Cortex of kidney (tissue), 1 donor: ENCODE measurements around the gene CACNA2D3.
"Not testable (repeated sequence)": the region's sequence is repeated elsewhere in the genome, so short reads cannot be mapped to it uniquely, and the experiment has no call there.

ENCODE experiments used
- DNase-seq: peaks from one replicate; lab custom pipeline; 2025; lab: John Stamatoyannopoulos, UW

CACNA2D3 gene

DNA sequence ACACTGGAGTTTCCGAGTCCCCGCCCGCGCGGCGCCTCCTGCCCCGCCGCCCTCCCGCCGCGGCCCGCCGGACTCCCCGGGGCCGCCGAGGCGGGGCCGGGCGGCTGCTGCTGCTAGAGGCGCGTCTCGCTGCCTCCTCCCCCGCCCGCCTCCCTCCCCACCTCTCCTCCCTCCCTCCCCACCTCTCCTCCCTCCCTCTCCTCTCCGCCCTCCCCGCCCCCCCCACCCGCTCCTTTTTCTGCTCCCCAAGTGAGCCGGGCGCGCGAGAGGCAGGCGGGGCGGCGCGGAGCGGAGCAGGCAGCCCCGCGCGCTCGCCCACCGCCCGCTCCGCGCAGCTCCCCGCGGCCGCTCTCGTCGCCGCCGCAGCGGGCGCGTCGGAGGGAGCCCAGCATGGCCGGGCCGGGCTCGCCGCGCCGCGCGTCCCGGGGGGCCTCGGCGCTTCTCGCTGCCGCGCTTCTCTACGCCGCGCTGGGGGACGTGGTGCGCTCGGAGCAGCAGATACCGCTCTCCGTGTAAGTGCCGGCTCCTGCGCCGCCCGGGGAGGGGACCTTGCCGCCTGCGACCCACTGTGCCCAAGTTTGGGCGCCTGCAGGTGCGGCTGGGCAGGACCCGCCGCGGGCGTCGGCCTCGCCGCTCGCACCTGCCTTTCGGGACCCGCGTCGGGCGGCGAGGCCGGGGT, at the start of gene CACNA2D3:
Gene CACNA2D3, plus strand, starts transcription at position 229 of the 679 bp plus-strand sequence.
- DNase-seq, result no peak

DNA sequence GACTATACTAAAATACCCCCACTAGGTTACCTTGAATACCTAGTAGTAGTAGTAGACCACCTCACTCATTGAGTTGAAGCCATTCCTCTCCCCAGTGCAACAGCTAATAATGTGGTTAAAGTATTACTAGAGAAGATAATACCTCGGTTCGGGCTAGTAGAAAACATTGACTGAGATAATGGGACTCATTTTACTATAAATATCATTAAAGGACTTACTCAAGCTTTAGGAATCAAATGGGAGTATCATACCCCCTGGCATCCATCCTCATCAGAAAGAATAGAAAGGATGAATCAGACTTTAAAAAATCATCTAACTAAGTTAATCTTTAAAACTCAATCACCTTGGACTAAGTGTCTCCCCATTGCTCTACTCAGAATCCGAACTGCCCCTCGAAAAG, 49.0 kb upstream of the CACNA2D3 start:
- DNase-seq, result no peak

DNA sequence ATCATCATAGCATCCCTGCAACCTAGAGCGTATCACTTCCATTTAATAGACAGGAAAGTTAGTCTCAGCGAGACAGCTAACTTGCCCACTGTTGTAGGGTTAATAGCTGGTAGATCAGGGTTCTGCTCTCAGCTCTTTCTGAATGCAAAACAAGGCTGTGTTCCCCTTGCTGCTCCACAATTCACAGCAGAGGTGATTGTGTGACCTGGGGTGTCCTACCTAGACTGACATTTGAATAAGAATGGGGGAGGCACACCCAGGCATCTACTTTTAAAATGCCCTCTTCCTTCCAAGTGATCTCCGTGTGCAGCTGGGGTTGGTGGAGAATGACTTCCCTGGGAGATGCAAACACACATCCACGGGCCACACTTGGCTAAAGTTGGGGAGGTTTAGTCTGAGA, 43.0 kb upstream of the CACNA2D3 start:
- DNase-seq, result no peak

DNA sequence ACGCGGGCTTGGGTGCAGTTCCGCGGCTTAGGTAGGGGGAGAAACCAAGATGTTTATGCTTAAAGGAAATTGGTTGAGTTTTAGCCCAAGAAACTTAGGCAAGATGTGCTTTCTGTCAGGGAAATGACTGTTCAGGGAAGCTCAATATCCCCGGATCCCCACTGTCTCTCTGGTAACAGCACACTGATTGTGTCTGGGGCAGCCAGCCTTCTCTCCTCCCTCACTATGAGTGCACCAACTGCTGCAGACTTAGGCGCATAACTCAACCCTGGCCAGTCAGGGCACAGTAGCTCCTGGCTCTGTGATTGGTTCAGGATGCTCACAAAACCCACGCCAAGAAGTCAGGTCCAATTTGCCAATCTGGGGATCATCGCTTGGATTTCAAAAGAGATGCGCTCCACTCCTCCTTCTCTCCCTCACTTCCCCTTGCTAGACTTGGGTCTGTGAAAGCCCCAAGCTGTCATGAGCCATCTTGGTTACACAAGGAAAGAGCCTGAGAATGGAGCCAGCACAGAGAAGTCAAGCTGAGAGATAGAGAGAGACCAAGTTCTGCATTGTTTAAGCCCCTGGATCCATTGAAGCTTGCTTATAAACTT, 42.5 kb upstream of the CACNA2D3 start:
- no peak for DNase-seq

DNA sequence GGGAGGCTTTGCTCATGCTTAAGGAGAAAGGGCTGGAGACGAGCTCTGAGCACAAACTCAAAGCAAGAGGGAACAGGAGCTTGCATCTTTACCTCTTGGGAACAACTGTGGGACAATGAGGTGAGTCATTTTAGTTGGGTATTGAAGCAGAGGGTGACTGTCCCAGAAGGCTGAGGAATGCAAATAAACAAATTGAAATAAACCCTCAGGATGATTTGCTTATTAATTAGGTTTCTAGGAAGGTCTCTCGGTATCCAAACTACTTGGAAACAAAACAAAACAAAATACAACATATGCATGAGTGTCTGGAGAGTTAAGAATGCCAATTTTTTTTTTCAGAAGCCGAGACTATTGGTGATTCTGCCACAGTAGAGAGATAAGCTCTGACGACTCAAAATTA, 38.4 kb upstream of the CACNA2D3 start:
- no peak for DNase-seq

DNA sequence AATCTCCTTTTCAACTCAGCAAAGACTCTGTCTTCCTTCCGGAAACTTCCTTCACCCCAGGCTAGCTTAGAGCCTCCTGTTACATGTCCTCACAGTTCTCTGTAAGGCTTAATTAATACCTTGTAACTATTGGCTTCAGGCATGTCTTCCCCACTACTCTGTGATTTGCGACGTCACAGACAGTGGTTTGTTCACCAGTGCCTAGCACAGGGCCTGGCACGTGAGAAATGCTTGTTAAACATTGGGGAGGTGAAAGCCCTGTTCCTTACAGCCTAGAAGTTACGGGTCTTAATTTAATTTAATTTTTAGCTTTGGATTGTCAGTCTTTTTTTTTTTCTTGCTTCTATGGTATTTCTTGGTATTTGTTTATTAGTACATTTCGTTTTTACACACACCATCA, 36.4 kb upstream of the CACNA2D3 start:
- DNase-seq, result no peak

DNA sequence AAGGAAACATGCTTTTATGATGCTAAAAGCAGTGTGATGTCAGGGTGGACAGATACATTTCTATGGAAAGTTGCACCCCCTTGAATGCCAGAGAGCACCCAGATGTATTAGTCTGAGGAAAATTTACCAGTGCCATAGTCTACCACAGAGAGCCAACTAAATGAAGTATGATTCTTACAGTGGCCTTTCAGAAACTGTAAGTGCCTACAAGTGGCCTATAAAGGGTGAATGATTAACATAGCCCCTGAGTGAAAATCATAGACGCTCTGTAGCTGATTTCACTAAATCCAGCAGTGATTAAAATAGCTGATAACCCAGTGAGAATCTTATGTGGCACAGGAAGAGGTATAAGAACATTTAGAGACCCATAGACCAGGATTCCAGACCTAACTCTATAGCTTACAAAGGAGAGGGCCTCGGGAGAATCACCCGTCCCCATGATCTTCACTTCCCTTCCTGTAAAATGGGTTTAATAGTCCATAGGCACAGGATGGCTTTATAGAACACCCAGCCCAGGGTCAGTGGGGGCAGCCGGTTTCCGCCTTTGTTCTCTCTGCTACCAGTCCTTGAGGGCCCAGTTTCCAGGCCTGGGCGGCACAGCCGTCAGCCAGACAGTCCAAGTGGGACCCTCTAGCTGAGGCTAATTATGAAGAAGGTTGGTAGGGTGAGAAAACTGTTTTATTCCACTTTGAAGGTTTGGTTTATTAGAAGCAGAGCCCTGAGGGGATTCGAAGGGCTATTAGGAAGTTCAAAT, 35.5 kb upstream of the CACNA2D3 start:
- DNase-seq, result no peak

DNA sequence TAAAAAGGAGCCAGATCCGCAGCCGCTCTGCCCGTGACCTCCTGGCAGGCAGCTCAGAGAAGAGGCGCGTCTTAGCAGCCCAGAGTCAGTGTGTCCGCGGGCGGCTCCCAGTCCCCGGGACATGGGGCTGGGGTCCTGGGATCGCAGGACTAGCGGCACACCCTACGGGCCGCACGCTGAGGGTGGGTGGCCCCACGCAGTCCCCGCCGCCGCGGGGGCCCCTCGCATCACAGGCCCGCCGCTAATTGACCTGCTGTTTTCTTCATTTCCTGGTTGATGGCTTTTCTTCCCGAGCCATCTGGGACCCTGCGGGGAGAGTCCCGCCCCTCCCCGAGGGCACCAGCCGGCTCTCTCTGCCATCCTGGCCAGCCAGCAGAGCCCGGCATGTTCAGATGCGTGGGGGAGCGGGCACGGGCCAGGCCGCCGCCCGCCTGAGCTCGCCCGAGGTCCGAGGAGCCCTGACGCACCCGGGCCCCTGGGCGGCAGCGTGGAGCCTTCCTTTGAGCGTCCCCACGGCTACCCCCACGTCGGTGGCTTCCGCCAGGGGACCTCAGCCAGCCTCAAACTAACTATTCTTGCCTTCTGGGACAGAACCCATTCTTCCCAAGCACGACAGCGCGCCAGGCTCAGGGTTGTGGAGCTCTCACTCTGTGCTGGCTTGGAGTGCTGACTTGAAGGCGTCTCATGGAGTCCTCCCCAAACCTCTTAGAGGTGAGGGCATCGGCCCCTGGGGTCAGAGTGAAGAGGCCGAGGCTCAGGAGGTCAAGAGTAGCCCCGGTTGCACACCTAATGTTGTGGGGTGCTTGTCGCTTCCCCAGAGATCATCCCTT, 34.6 kb upstream of the CACNA2D3 start:
- DNase-seq, result no peak

DNA sequence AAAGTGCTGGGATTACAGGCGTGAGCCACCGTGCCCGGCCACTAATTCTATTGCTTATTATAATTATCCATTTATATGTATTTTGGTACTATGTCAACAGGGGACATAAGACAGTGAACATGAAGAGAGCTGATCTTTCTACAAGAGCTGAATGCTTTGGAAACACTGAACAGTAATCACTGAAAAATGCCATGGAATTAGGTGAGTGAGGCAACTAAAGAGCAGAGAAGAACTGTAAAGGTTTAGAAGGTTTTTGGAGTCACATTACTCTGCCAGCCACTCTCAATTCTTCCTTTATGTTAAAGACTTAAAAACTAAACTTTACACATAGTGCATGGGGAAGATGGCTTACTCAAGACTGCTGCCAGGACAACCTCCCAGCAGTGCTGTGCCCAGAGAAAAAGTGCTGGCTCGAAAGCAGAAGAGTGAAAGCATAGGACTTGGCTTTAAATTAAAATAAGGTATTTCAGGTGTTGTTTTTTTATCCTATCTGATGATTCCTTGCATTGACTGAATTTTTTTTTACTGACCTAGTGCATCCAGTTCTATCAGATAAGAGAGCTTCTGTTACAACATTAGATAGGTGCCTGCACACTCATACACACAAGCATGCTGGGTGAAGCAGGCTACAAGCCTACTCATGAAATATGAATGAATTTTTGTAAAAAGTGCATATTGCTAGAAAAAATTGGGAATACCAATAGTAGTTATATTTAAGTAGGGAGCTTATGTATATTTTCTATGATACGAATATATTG, 28.7 kb upstream of the CACNA2D3 start:
- DNase-seq, result no peak

DNA sequence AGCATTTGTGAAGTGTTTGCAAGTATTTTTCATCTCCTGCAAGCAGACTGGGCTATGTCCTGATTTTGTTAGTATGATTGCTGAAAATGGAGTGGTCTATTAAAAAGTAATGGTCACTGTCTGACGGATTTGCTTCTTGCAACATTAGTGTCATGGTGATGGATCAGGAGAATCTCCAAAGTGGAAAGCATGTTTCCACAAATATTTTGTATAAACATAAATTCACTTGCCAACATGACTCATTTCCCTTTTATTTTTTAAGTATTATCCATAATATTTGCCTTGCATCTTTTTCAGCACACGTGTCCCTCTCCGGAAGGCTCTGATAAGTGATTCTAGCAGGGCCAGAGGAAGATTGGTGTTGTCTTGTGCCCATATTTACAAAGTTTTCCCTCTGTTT, 27.4 kb upstream of the CACNA2D3 start:
- no peak for DNase-seq

DNA sequence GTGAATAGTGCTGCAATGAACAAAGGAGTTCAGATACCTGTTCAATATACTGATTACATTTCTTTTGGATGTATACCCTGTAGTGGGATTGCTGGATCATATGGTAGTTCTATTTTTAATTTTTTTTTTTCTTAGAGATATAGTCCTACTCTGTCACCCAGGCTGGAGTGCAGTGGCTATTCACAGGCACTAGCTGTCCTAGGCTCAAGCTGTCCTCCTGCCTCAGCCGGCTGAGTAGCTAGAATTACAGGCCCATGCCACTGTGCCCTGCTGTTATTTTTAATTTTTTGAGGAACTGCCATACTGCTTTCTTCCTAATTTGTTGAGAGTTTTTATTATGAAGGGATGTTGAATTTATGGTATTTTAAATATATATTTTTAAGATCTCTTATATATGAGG, 23.0 kb upstream of the CACNA2D3 start:
- no peak for DNase-seq

DNA sequence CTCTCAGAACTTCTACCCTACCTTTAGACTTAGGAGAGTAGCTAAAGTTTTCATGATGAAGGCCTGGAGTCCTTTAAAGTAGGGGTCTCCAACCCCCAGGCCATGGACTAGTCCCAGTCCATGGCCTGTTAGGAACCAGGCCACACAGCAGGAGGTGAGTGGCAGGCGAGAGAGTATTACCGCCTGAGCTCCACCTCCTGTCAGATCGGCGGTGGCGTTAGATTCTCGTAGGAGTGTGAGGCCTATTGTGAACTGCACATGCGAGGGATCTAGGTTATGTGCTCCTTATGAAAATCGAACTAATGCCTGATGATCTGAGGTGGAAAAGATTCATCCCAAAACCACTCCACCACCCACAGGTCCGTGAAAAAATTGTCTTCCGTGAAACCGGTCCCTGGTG, 18.3 kb upstream of the CACNA2D3 start:
- no peak for DNase-seq

DNA sequence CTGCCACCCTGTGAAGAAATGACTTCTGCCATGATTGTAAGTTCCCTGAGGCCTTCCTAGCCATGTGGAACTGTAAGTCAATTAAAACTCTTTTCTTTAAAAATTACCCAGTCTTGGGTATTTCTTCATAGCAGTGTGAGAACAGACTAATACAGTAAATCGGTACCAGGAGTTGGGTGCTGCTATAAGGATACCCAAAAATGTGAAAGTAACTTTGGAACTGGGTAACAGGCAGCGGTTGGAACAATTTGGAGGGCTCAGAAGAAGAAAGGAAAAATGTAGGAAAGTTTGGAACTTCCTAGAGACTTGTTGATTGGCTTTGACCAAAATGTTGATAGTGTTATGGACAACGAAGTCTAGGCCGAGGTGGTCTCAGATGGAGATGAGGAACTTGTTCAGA, 6.2 kb upstream of the CACNA2D3 start:
- DNase-seq, result not testable (repeated sequence)

DNA sequence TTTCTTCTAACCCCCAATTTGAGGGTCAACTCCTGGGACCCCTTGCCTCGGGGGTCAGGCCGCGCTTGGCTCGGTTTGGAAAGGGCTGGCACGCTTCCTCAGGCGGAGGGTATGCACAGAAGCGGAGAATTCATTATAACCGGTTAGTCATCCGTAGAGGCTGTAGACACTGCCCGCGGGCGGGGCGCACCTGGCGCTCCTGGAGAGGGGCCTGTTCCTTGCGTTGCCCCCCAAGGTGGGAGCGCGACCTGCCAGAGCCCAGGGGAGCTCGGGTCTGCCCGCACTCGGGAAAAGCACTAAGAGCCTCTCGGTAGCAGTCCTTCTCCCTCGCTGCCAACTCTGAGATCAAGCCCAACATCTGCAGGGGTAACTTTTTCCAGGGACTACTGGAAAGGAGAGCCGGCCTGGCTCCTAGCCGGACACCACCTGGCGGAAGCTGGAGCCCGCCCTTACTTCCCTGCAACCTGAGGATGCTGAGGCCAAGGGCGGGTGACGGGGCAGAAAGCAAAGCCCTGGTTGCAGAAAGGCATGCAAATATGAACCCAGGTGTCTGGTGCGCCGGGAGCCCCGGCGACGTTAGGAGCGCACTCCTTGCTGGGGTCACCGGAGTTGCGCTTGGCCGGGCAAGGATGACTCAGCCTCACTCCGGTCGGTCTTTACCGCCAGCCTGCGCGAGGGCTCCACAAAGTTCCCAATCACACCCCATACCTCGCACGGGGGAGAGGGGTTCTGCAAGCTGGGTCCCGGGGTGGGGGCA, 1.5 kb upstream of the CACNA2D3 start:
- no peak for DNase-seq

DNA sequence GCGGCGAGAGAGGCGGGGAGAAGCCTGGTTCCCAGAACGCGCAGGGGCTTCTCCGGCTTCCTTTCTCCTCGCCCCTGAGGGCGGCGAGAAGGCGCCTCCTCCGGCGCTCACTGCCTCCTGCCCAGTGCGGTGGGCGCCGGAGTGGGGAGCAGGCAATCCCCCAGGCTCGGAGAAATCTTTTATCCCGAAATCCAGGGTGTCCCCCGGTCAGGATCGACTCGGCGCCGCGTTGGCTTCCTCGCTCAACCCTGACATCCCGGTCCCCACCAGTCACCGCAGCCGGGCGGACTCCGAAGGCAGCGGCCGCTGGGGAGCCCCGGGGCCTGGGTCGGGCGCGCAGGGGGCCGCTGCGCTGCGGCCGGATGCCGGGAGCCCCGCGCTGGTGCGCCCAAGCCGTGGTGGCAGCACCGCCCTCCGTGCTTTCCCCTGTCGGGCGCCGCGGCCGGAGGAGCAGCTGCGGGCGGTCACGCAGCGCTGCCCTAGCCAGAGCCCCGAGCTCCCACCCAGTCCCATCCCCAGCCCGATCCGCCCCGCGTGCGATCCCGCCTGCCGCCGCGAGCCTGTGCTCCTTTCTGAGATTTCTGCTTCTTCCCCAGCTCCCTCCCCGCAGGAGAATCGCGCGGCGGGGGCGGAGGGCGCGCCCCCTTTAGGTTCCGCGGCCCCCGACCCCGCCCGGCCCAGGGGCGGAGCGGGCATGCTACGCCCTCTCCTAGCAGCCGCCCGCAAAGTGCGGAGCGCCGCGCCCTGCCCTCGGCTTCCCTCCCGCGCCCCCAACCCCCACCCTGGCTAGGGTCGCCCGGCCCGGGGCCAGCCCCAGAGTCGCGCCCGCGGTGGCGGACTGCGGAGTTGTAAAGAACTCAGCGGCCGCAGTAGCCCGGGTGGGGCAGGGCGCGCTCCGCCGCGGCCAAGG, 683 bp upstream of the CACNA2D3 start:
- DNase-seq, result no peak

DNA sequence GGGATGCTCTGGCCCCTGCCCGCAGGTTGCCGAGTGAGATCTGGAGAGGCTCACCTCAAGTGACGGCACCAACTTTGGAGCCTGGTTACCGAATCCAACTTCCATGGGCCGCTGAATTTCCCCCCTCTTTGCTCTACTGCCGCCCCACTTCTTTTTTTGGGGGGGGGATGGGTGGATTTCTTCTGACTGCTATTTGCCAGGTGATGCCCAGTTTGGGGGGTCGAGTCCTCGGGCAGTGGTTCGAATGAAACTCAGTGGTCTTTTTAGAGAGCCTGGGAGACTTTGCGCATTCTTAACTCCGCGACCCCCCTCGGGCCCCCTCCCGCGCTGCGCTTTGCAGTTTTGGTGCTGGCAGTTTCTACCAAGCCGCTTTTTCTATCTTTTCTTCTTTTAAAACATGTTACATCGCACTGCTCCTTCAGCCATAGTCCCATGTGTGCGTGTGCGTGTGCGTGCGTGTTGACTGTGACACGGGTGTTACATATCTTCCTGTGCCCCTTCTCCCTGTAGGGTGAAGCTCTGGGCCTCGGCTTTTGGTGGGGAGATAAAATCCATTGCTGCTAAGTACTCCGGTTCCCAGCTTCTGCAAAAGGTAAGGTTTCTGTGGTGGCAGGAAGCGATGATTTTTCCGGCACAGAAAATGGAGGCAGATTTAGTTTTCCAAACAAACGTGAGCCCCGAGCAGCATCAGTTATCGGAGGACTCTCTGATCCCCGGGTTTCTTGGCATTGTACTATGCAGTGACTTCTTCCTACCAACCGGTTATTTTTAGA, 837 bp downstream of the CACNA2D3 start:
- DNase-seq, result no peak

DNA sequence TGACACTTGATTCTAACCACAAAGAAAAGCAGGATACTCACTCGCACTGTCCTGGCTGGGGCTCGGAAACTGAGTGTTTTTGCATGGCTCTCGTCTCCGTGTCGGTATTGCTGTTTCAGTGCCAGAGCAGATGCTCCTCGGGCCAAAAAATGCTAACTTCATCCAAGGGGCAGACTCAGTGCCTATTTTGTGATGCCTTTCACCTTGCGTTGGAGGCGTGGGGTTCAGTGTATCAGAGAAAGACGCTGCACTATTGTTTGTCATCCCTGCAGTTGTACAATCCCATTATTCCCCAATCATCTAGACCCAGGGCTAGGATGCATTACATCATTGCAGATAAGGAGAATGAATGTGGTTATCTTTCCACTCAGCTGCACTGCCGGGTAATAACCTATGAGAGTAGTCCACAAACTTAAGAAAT, 1.4 kb downstream of the CACNA2D3 start:
- no peak for DNase-seq

DNA sequence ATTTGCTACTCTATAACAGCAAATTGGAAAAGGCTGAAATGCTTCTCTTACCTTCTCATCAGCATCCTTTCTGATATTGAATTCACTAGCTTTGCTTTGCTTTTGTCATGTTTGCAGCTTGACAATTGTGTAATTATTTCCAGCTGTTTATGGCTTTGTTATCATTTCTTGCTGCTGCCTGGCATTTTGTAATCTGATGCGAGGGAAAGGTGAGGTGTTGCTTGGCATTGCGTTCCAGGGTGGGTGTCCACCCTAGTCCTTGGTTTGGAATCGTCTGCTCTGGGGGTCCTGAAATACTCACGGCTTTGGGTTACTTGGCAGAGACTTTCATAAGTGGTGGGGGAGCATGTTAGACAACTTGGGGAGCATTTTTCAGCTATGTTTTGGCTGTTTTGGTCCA, 2.9 kb downstream of the CACNA2D3 start:
- no peak for DNase-seq

DNA sequence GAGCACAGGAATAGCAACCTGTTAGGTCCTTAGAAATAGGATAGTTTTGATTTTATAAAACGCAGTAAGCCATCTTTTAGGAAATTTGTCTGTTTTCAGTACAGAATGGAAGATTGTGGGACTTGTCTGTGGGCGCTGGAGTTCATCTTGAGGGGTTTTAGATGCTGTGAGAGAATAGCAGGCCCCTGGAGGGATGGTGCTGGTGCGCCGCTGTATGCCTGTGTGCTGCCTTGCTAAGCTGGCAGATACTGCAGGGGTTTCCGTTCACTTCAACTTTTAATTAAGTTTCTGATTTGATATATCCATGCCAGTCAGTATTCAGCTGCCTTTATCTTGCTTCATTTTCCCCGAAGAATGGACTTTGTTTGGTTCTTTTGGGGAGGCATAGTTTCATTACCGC, 4.2 kb downstream of the CACNA2D3 start:
- no peak for DNase-seq
